GM12892 (cell line): ENCODE measurements around the gene CMC1.

Experiments
- POLR2A ChIP-seq: IDR thresholded peaks from 2 replicates; pipeline ENCODE4 v1.6.1; 2011; ENCODE audit warnings: low read depth, low read length, control low read depth
- POLR2AphosphoS5 ChIP-seq: IDR thresholded peaks from 2 replicates; pipeline ENCODE4 v1.6.1; 2011; ENCODE audit warnings: low read depth, low read length, control low read depth
- TAF1 ChIP-seq: IDR thresholded peaks from 2 replicates; pipeline ENCODE4 v1.6.1; 2011; ENCODE audit warnings: low read depth, mild to moderate bottlenecking, control low read depth, low read length, borderline replicate concordance

DNA sequence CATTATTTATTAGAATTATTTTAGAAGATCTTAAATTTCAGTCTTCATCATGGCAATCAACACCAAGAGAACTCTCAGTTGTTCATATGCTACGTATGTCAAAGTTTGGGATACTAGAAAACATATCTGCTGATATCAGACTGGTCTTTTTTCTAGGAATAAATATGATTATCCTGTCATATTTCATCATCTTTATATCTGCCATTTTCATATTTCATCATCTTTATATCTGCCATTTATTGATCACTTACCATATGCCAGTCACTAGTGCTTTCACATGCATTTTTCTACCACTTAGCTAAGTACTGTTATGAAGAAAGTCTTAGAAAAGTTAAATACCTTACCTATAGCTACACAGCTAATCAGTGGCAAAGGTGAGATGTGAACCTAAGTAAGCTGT lies 104.3 kb downstream of the CMC1 start:
- TF ChIP-seq POLR2A, result no peak
- no peak for TF ChIP-seq POLR2AphosphoS5
- no peak for TF ChIP-seq TAF1
